SHP77 treated with DMSO at 0.1 percent for 48 hours (cell line): Measurements from ENCODE around the gene GRIK1.

ENCODE experiments used
- DNase-seq: peaks from one replicate; lab custom pipeline; 2025; lab: John Stamatoyannopoulos, UW

Gene GRIK1

GRCh38 chr21:29671728-29672127 is 268.1 kb downstream of the GRIK1 start:
- DNase-seq = no peak

DNA sequence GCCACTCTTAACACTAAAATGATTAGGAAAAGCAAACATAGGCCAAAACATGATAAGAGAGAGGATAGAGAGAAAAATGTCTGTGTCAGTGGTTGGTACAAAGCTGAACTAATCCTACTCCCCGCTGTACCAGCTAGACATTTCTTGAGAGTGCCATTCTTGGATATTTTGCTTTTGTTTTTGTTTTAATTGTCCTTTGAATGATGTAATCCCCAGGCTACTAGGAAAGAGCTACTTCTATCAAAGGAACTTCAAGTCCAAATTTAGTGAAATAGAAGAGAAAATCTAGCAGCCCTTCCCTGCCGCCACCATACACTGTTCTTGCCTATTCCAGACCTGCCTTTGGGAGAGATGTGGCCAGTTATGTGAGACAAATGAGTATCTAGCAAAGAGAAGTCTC is 269.6 kb downstream of the GRIK1 start:
- no peak for DNase-seq

DNA sequence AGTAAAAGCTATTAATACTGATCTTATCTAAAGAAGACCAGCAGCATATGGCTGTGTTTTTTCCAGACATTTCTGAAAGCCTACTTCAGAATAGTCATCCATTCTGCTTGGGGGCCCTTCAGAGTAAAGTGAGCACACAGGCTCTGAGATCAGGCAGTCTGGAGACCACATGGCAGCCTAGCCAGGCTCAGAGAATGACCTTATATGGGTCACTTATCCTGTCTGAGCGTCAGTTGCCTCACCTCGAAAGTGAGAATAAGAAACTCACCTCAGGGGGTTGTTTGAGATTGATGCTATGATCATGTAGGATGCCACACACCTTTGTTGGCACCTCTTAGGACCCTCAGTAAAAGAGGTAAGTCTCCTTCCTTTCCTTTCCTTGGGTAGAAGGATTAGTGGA is 270.4 kb downstream of the GRIK1 start:
- DNase-seq = no peak

GRCh38 chr21:29667651-29668050 is 272.1 kb downstream of the GRIK1 start:
- DNase-seq = no peak

DNA sequence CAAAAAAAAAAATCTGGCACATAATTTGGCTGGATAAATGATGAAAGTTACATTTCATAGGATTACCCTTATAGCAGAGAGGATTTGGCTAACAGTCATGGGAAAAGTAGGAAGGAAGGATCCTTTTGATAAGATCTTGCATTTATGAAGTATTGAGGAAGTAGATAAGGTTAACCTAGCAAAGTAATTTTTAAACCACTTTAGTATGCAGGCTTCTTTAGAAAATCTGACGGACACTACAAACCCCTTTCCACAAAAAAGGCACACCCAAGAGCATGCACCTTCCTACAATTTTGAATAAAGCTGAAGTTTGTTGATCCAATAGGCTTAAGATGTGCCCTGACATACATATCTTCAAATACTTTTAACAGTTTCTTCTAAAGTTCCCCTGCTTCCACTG is 275.2 kb downstream of the GRIK1 start:
- DNase-seq = no peak

GRCh38 chr21:29661672-29662442 is 277.9 kb downstream of the GRIK1 start:
- DNase-seq = no peak

GRCh38 chr21:29660047-29660720 is 279.6 kb downstream of the GRIK1 start:
- no peak for DNase-seq

DNA sequence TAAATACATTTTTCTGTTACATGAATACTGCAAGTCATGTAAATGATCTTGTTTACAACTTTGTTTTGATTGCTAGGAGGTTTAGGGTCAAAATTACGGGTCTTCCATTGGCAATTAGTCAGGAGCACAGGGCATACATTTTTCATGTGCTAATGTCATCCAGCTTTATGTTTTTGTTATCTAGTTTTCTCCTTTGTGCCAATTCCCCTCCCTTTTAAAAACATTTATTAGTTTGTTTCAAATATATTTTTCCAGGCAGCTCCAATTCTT is 280.9 kb downstream of the GRIK1 start:
- no peak for DNase-seq

- DNase-seq = no peak
These were observed 281.4 kb downstream of the GRIK1 start for GRCh38 chr21:29658177-29658933.

DNA sequence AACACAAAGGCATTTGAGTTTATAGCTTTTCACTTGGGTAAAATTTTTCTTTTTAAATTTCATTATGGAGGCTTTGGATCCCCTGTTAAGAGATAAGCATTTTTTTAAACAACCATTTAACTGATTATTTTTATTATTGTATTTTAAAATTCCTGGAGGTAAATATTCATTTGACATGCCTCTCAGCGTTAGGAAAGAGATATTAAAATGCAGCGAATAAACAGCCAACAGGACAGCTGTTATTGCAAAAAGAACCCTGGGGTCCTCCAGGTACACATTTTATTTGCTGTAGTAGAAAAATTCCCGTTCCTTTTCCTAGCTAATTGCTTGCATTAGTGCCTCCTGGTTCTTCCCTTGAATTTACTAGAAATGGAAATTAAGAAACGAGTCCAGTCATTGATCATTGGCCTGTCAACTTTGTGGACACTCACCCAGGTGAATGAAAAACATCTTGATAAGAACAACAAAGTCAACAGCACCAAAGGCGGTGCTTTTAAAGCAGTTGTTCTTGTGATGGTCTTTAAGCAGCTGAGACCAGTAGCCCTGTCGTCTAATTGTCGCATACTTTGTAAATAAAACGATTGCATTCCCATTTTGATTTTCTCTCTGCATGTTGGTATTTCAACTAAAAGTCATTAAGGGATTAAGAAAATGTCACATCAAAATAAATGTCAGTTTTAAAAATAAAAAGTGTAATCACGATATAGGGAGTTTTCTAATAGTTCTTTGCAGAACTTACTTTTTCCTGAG is 282.4 kb downstream of the GRIK1 start:
- DNase-seq = peak; percentile 25

- peak; percentile 76 for DNase-seq
These were observed 283.1 kb downstream of the GRIK1 start for GRCh38 chr21:29656504-29657239.

DNA sequence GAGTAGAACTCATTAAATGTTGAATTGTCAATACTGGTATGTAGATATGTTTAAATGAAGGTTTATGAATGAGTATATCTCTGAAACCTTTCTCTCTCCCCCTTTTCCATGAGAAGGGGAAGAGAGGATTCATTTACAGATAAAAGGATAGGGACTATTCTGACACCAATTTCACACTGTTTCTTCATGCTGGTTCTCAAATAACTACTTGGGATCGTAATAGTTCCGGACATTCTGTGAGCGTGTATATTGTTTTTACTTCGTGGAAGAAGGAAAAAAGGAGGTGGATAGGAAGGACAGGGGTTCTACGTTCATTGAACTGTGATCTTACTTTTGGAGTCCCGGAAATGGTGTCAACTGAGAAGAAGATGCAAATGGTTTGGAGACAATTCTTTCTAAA is 284.2 kb downstream of the GRIK1 start:
- DNase-seq = no peak

DNA sequence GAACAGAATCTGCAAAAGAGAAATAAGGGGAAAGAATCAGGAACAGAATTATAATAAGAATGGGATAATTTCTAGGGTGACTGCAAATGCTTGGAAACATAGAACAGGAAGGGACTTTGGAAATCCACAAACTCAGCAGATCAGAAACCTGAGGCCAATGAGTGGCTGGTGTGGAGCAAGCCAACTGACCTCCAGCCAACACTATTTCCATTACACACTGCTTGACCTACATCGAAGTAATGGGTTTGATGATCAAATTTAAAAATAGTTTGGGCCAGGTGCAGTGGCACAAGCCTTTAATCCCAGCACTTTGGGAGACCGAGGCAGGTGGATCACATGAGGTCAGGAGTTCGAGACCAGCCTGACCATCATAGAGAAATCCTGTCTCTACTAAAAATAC is 284.9 kb downstream of the GRIK1 start:
- DNase-seq = no peak

GRCh38 chr21:29654203-29654602 is 285.6 kb downstream of the GRIK1 start:
- no peak for DNase-seq

DNA sequence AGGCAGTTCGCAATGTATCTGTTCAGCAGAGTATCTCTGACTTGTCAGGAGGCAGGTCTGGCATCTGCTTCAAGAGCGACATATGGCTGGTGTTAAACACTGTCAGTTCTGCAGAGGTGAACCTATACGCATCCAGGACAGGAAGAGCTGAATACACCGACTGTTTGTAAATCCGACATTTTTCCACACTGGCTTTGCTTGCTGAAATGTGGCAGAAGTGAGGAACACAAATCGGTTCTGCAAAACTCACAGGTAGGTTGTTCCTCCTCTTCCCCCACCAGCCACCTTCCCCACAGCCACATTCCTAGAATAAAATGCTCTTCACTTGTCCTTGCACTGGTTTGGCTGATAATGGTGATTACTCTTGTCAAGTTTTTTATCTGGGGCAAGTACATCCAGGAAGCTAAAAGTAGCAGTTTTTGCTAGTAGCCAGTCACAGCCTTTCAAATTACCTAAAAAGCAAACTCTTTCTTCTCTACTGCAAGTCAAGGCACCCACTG is 289.2 kb downstream of the GRIK1 start:
- DNase-seq = no peak

- DNase-seq = peak; percentile 95
These were observed 290.4 kb downstream of the GRIK1 start for GRCh38 chr21:29649406-29649814.

GRCh38 chr21:29648710-29649240 is 291.0 kb downstream of the GRIK1 start:
- DNase-seq = peak; percentile 23

DNA sequence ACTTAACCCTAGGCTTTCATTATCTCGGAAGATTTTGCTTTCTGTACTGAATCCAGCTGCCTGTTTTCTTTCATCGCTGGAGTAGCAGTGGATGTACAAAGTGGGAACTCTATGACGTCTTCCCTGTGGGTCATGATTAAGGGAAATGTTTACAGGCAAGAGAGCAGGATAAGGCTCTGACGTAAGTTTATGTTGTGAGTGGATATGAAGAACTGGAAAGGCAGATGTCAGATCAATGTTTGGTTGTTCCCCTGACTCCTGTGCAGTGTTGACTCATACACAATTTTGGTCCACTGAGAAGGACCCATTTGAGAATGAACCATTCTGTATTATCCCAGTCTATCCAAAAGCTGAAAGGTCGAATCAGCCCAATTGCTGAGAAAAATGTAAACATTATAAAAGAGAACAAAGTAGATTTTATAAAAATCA is 292.4 kb downstream of the GRIK1 start:
- DNase-seq = peak; percentile 98

GRCh38 chr21:29645666-29646553 is 293.9 kb downstream of the GRIK1 start:
- no peak for DNase-seq

DNA sequence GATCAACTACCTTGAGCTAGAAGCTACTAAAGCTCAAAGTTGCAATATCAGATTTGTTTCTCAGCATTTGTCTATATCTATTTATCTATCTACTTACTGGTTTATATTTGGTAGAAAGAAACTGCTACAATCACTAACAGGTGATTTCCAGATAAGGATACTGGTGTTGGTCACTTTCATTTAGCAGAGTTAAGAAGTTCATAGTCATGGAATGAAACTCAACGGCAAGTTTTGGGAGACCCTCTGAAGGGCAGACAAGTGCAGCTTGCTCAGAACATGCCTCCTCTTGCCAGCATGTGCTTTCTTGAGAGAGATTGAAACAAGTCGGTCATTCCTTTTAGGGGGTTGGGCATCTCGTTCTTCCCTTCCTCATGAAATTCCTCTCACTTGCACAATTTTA is 296.5 kb downstream of the GRIK1 start:
- DNase-seq = no peak
